ENCODE measurements around the gene CTTNBP2NL.
"Not testable (repeated sequence)": the region's sequence is repeated elsewhere in the genome, so short reads cannot be mapped to it uniquely, and the experiment has no call there.

Gene CTTNBP2NL

GRCh38 chr1:112386024-112386723 is 9.8 kb upstream of the CTTNBP2NL start:
- Histone ChIP-seq H3K9me3 (ENCODE audit: control insufficient read depth, low read length) (no peaks in the 10 kb centered on the region), H3K27ac (ENCODE audit: insufficient read depth, low read length, poor library complexity, severe bottlenecking) (no peak overlapping the region), H3K4me3 (ENCODE audit: insufficient read depth, low read depth, low read length, poor library complexity, severe bottlenecking) (no peak overlapping the region), H3K36me3 (ENCODE audit: control insufficient read depth, insufficient read depth, low read length) (no peaks in the 10 kb centered on the region), H3K4me1 (ENCODE audit: control insufficient read depth, insufficient read depth, low read length, poor library complexity, severe bottlenecking) (no peaks in the 10 kb centered on the region), H3K27me3 (replicated peaks; ENCODE audit: control insufficient read depth, insufficient read depth, low read length, poor library complexity, severe bottlenecking) (no peaks in the 10 kb centered on the region)
- no peak for DNase-seq

GRCh38 chr1:112386731-112387346 is 9.2 kb upstream of the CTTNBP2NL start:
- no peaks in the 10 kb centered on the region for H3K9me3 ChIP-seq (ENCODE audit: control insufficient read depth, low read length)
- no peak overlapping the region for H3K4me3 ChIP-seq (ENCODE audit: insufficient read depth, low read depth, low read length, poor library complexity, severe bottlenecking)
- no peak for DNase-seq
- no peaks in the 10 kb centered on the region for H3K36me3 ChIP-seq (ENCODE audit: control insufficient read depth, insufficient read depth, low read length)
- H3K27me3 ChIP-seq (replicated peaks; ENCODE audit: control insufficient read depth, insufficient read depth, low read length, poor library complexity, severe bottlenecking), result no peaks in the 10 kb centered on the region
- no peaks in the 10 kb centered on the region for H3K4me1 ChIP-seq (ENCODE audit: control insufficient read depth, insufficient read depth, low read length, poor library complexity, severe bottlenecking)
- no peak overlapping the region for H3K27ac ChIP-seq (ENCODE audit: insufficient read depth, low read length, poor library complexity, severe bottlenecking)

- no peak overlapping the region for H3K27ac ChIP-seq (ENCODE audit: insufficient read depth, low read length, poor library complexity, severe bottlenecking)
- H3K27me3 ChIP-seq (replicated peaks; ENCODE audit: control insufficient read depth, insufficient read depth, low read length, poor library complexity, severe bottlenecking), result no peaks in the 10 kb centered on the region
- H3K9me3 ChIP-seq (ENCODE audit: control insufficient read depth, low read length), result no peaks in the 10 kb centered on the region
- DNase-seq, result no peak
- no peaks in the 10 kb centered on the region for H3K36me3 ChIP-seq (ENCODE audit: control insufficient read depth, insufficient read depth, low read length)
- H3K4me1 ChIP-seq (ENCODE audit: control insufficient read depth, insufficient read depth, low read length, poor library complexity, severe bottlenecking), result no peaks in the 10 kb centered on the region
- H3K4me3 ChIP-seq (ENCODE audit: insufficient read depth, low read depth, low read length, poor library complexity, severe bottlenecking), result no peak overlapping the region
Observed at GRCh38 chr1:112387807-112388206, 8.2 kb upstream of the CTTNBP2NL start.

- no peaks in the 10 kb centered on the region for H3K27me3 ChIP-seq (replicated peaks; ENCODE audit: control insufficient read depth, insufficient read depth, low read length, poor library complexity, severe bottlenecking)
- H3K4me3 ChIP-seq (ENCODE audit: insufficient read depth, low read depth, low read length, poor library complexity, severe bottlenecking), result no peak overlapping the region
- no peaks in the 10 kb centered on the region for H3K9me3 ChIP-seq (ENCODE audit: control insufficient read depth, low read length)
- H3K27ac ChIP-seq (ENCODE audit: insufficient read depth, low read length, poor library complexity, severe bottlenecking), result no peak overlapping the region
- no peaks in the 10 kb centered on the region for H3K4me1 ChIP-seq (ENCODE audit: control insufficient read depth, insufficient read depth, low read length, poor library complexity, severe bottlenecking)
- H3K36me3 ChIP-seq (ENCODE audit: control insufficient read depth, insufficient read depth, low read length), result no peaks in the 10 kb centered on the region
- DNase-seq, result no peak
Observed at GRCh38 chr1:112388436-112388835, 7.6 kb upstream of the CTTNBP2NL start.

- DNase-seq, result no peak
- H3K27ac ChIP-seq (ENCODE audit: insufficient read depth, low read length, poor library complexity, severe bottlenecking), result no peak overlapping the region
- no peaks in the 10 kb centered on the region for H3K36me3 ChIP-seq (ENCODE audit: control insufficient read depth, insufficient read depth, low read length)
- H3K4me1 ChIP-seq (ENCODE audit: control insufficient read depth, insufficient read depth, low read length, poor library complexity, severe bottlenecking), result no peaks in the 10 kb centered on the region
- no peaks in the 10 kb centered on the region for H3K27me3 ChIP-seq (replicated peaks; ENCODE audit: control insufficient read depth, insufficient read depth, low read length, poor library complexity, severe bottlenecking)
- no peak overlapping the region for H3K4me3 ChIP-seq (ENCODE audit: insufficient read depth, low read depth, low read length, poor library complexity, severe bottlenecking)
- H3K9me3 ChIP-seq (ENCODE audit: control insufficient read depth, low read length), result no peaks in the 10 kb centered on the region
Observed at GRCh38 chr1:112389689-112390088, 6.3 kb upstream of the CTTNBP2NL start.

GRCh38 chr1:112390335-112390734 is 5.7 kb upstream of the CTTNBP2NL start:
- H3K9me3 ChIP-seq (ENCODE audit: control insufficient read depth, low read length); H3K36me3 ChIP-seq (ENCODE audit: control insufficient read depth, insufficient read depth, low read length); H3K27ac ChIP-seq (ENCODE audit: insufficient read depth, low read length, poor library complexity, severe bottlenecking); H3K4me3 ChIP-seq (ENCODE audit: insufficient read depth, low read depth, low read length, poor library complexity, severe bottlenecking); H3K4me1 ChIP-seq (ENCODE audit: control insufficient read depth, insufficient read depth, low read length, poor library complexity, severe bottlenecking); H3K27me3 ChIP-seq (replicated peaks; ENCODE audit: control insufficient read depth, insufficient read depth, low read length, poor library complexity, severe bottlenecking); DNase-seq: not testable (repeated sequence)

- no peak overlapping the region for H3K27ac ChIP-seq (ENCODE audit: insufficient read depth, low read length, poor library complexity, severe bottlenecking)
- no peaks in the 10 kb centered on the region for H3K27me3 ChIP-seq (replicated peaks; ENCODE audit: control insufficient read depth, insufficient read depth, low read length, poor library complexity, severe bottlenecking)
- no peaks in the 10 kb centered on the region for H3K36me3 ChIP-seq (ENCODE audit: control insufficient read depth, insufficient read depth, low read length)
- H3K9me3 ChIP-seq (ENCODE audit: control insufficient read depth, low read length), result no peaks in the 10 kb centered on the region
- no peak overlapping the region for H3K4me3 ChIP-seq (ENCODE audit: insufficient read depth, low read depth, low read length, poor library complexity, severe bottlenecking)
- DNase-seq, result peak; percentile 57 to 70 (median 62)
- peaks cover 6% of the 10 kb centered on the region for H3K4me1 ChIP-seq (ENCODE audit: control insufficient read depth, insufficient read depth, low read length, poor library complexity, severe bottlenecking)
Observed at GRCh38 chr1:112390775-112391602, 5.0 kb upstream of the CTTNBP2NL start.

- Histone ChIP-seq H3K27me3 (replicated peaks; ENCODE audit: control insufficient read depth, insufficient read depth, low read length, poor library complexity, severe bottlenecking) (no peaks in the 10 kb centered on the region), H3K4me3 (ENCODE audit: insufficient read depth, low read depth, low read length, poor library complexity, severe bottlenecking) (no peak overlapping the region), H3K9me3 (ENCODE audit: control insufficient read depth, low read length) (no peaks in the 10 kb centered on the region), H3K4me1 (ENCODE audit: control insufficient read depth, insufficient read depth, low read length, poor library complexity, severe bottlenecking) (peaks cover 9% of the 10 kb centered on the region), H3K27ac (ENCODE audit: insufficient read depth, low read length, poor library complexity, severe bottlenecking) (no peak overlapping the region), H3K36me3 (ENCODE audit: control insufficient read depth, insufficient read depth, low read length) (no peaks in the 10 kb centered on the region)
- no peak for DNase-seq
Observed at GRCh38 chr1:112391603-112391940, 4.4 kb upstream of the CTTNBP2NL start.

GRCh38 chr1:112393631-112393974 is 2.4 kb upstream of the CTTNBP2NL start:
- Histone ChIP-seq H3K27me3 (replicated peaks; ENCODE audit: control insufficient read depth, insufficient read depth, low read length, poor library complexity, severe bottlenecking) (no peaks in the 10 kb centered on the region), H3K36me3 (ENCODE audit: control insufficient read depth, insufficient read depth, low read length) (no peaks in the 10 kb centered on the region), H3K27ac (ENCODE audit: insufficient read depth, low read length, poor library complexity, severe bottlenecking) (no peak overlapping the region), H3K9me3 (ENCODE audit: control insufficient read depth, low read length) (no peaks in the 10 kb centered on the region), H3K4me1 (ENCODE audit: control insufficient read depth, insufficient read depth, low read length, poor library complexity, severe bottlenecking) (peaks cover 11% of the 10 kb centered on the region), H3K4me3 (ENCODE audit: insufficient read depth, low read depth, low read length, poor library complexity, severe bottlenecking) (no peak overlapping the region)
- DNase-seq, result no peak

- Histone ChIP-seq H3K27ac (ENCODE audit: insufficient read depth, low read length, poor library complexity, severe bottlenecking) (no peak overlapping the region), H3K4me3 (ENCODE audit: insufficient read depth, low read depth, low read length, poor library complexity, severe bottlenecking) (no peak overlapping the region), H3K27me3 (replicated peaks; ENCODE audit: control insufficient read depth, insufficient read depth, low read length, poor library complexity, severe bottlenecking) (no peaks in the 10 kb centered on the region), H3K4me1 (ENCODE audit: control insufficient read depth, insufficient read depth, low read length, poor library complexity, severe bottlenecking) (peaks cover 11% of the 10 kb centered on the region), H3K9me3 (ENCODE audit: control insufficient read depth, low read length) (no peaks in the 10 kb centered on the region), H3K36me3 (ENCODE audit: control insufficient read depth, insufficient read depth, low read length) (no peaks in the 10 kb centered on the region)
- no peak for DNase-seq
Observed at GRCh38 chr1:112394743-112395062, 1.3 kb upstream of the CTTNBP2NL start.

Data from effector memory CD4-positive, alpha-beta T cell (primary cell).